ENCODE data around the gene NTM.

NTM gene

GRCh38 chr11:131851964-131852755 is 481.7 kb downstream of the NTM start:
- no peak for DNase-seq (ENCODE audit: low read depth)
- TF ChIP-seq CTCF (IDR thresholded peaks at IDR 0.05; ENCODE audit: low read depth, low read length, missing control alignments) = no peak
- H3K4me3 ChIP-seq (ENCODE audit: low read depth, low read length) = no peak overlapping the region

DNA sequence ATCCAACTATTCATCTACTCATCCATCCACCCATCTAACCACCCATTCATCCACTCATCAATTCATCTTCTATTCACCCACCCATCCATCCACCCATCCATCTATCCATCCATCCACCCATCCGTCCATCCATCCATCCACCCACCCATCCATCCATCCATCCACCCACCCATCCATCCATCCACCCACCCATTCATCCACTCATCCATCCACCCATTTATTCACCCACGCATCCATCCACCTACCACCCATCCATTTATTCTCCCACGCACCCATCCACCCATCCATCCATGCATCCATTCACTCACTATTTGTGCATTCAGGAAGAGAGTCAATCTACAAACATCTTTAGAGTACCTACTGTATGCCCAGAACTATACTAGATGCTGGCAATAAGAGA is 482.3 kb downstream of the NTM start:
- H3K4me3 ChIP-seq (ENCODE audit: low read depth, low read length) = no peak overlapping the region
- no peak for DNase-seq (ENCODE audit: low read depth)
- no peak for TF ChIP-seq CTCF (IDR thresholded peaks at IDR 0.05; ENCODE audit: low read depth, low read length, missing control alignments)

- no peak overlapping the region for H3K4me3 ChIP-seq (ENCODE audit: low read depth, low read length)
- DNase-seq (ENCODE audit: low read depth) = no peak
- TF ChIP-seq CTCF (IDR thresholded peaks at IDR 0.05; ENCODE audit: low read depth, low read length, missing control alignments) = no peak
These were observed 484.0 kb downstream of the NTM start for GRCh38 chr11:131854391-131854790.

DNA sequence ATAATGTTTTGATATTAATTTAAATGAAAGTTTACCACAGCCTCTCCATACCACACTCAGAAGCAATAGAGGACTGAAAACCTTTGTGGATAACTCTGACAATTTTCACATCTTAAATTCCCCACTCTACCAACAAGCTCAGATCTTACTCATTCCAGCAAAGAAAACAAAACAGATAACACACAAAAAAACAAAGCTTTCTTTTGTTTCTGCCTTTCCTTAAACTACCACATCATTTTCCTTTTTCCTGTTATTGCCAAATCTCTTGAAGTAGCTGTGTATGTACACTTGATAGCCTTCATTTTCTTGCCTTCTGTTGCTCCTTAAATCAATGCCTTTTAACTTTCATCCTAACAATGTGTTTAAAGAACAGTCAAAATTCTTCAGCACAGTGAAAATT is 484.9 kb downstream of the NTM start:
- H3K4me3 ChIP-seq (ENCODE audit: low read depth, low read length) = no peak overlapping the region
- DNase-seq (ENCODE audit: low read depth) = no peak
- no peak for TF ChIP-seq CTCF (IDR thresholded peaks at IDR 0.05; ENCODE audit: low read depth, low read length, missing control alignments)

DNA sequence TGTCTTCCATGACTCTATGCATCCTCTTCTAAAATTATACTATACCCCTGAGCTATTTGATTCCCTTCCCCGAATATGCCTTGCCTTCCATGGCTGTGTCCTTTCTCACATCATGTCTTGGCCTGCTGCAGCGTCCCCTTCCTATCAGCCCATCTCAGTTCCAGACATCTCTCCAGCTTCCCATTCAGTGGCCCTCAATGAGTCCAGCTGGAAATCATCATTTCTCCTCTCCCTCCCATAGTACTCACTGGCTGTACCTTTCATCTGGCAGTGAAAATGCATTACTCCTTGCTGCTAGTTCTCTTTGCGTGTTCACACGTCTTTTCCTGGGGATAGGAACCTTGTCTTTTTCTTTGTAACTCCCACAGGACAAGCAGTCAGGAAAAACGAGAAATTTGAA is 486.8 kb downstream of the NTM start:
- DNase-seq (ENCODE audit: low read depth) = no peak
- no peak for TF ChIP-seq CTCF (IDR thresholded peaks at IDR 0.05; ENCODE audit: low read depth, low read length, missing control alignments)
- no peak overlapping the region for H3K4me3 ChIP-seq (ENCODE audit: low read depth, low read length)

- no peak overlapping the region for H3K4me3 ChIP-seq (ENCODE audit: low read depth, low read length)
- TF ChIP-seq CTCF (IDR thresholded peaks at IDR 0.05; ENCODE audit: low read depth, low read length, missing control alignments) = no peak
- DNase-seq (ENCODE audit: low read depth) = no peak
These were observed 488.1 kb downstream of the NTM start for GRCh38 chr11:131858505-131858904.

Data from GM12864 (cell line).